T47D (cell line): ENCODE data around the gene MORF4L2.

Source experiments
- DNase-seq, 2 experiments: peaks; one replicate each; pipeline versions ENCODE4 v3.0.0 to v3.0.0-alpha.2; 2011 to 2012; ENCODE audit warnings: low read depth in 1 of 2, low spot score in 1 of 2
- JUND ChIP-seq: IDR thresholded peaks from 2 replicates; pipeline ENCODE4 v1.6.1; 2012; ENCODE audit warnings: low read depth
- in situ Hi-C: cut with HindIII; loops from 2 replicates; pipeline ENCODE4 v1.10.0; 2016; ENCODE audit warnings: low sequenced_read_pairs, low pct_unique_long_range_greater_than_20kb

Gene MORF4L2

DNA sequence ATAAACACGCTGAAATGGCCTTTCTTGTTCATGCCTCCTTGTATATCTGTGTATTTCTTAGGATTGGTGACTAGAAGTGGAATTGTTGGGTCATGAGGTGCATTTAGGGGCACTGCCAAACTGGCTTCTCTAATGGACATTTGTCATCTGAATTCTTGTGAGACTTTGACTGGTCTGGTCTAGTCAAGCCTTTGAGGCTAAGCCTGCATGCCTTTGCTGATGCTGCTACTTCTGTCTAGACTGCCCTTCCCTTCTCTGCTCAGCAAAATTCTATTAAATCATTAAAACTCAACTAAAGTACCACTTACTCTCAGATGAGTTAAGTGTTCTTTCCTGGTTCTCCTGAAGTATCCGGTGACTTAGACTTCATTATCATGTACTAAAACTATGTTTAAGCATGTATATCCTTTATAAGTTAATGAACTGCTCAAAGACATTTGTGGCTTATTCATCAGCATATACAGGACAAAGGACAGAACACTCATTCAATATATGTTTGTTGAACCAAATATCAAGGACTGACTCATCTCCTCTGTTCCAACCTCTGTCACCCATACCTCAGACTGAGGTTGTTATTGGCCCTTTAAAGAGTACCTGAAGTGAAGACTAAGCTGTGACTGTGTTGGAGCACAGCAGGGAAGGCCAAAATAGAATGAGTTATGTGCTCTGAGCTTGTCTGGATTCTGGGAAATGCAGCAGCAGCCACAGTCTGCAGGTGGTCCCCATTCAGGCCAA, 48.7 kb downstream of the MORF4L2 start:
- no peak for TF ChIP-seq JUND
- no peak for DNase-seq
- in situ Hi-C loops, result no loop called here

DNA sequence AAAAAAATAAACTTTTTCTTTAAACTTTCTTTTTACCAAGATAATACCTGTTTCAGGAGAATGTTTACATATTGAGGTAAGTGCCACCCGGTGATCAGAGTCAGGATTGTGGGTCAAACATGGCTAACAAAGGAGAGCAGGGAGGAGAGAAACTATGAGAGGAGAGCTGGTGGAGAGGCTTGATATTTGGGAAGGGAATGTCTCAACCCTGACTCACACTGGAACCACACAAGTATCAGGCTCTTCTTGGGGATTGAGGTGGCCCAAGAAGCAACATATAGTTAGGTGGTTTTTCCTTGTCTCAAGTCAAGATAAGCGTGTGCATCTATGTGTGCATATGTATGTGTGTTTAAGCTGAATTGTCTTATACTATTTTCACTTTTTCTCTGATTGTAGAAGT, 51.1 kb downstream of the MORF4L2 start:
- in situ Hi-C loops, result no loop called here
- TF ChIP-seq JUND, result no peak
- DNase-seq, result no peak

DNA sequence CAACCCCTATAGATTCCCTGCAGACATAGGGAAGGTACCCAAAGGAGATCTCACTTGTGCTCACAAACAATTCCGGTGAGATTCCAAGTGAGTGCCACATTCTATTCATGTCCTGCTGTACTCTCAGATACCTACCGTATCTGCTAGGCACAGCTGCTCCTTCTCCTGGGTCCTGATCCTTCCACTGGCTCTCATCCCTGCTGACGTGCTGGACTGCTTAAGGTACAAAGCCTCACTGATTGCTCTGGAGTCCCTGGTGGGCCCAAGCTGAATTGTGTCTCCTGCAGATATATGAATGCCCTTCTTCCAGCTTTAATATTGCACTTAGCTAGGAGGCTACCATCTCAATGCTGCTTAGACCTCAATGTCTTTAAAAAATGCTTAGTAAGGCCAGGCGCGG, 55.4 kb downstream of the MORF4L2 start:
- no peak for DNase-seq
- no peak for TF ChIP-seq JUND
- in situ Hi-C loops, result no loop called here

DNA sequence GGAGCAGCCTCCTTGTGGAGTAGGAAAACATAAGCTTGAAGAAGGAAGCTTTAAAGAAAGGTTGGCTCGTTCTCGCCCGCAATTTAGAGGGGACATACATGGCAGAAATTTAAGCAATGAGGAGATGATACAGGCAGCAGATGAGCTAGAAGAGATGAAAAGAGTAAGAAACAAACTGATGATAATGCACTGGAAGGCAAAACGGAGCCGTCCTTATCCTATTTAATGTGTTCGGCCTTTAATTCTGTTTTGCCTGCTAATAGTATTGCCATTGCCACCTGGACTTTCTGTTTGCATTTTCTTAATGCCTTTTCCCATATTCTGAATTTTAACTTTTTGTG, 56.4 kb downstream of the MORF4L2 start:
- TF ChIP-seq JUND, result no peak
- no peak for DNase-seq
- in situ Hi-C loops, result no loop called here

DNA sequence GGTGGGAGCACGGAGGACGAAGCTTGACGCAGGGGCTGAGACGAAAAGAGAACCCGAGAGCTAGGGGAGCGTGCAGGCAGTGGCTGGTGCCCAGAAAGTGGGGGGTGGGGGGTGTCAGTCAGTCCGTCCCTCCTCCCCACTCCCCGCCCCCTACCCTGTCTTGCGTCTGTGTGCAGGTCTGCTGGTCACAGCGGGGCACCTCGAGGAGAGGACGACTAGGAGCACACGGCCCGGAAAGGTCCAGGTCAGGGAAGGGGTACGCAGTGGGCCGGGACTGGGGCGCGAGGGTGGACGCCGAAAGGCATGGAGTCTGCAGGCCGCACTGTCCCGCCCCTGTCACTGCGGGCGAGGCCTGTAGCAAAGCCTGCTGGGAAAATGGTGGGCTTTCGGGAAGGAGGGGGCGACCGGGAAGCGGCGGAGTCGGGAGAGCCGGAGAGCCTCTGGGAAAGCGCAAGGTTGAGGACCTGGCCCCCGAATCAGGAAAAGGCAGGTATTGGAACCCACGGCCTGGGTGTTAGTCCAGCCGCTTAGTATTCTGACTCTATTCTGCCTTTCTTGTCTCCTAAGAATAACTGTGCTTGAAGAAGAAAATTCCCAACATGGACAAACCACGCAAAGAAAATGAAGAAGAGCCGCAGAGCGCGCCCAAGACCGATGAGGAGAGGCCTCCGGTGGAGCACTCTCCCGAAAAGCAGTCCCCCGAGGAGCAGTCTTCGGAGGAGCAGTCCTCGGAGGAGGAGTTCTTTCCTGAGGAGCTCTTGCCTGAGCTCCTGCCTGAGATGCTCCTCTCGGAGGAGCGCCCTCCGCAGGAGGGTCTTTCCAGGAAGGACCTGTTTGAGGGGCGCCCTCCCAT, 57.0 kb downstream of the MORF4L2 start:
- peak in 1 of 2 experiments; percentile 58 for DNase-seq
- in situ Hi-C loops, result no loop called here
- no peak for TF ChIP-seq JUND

DNA sequence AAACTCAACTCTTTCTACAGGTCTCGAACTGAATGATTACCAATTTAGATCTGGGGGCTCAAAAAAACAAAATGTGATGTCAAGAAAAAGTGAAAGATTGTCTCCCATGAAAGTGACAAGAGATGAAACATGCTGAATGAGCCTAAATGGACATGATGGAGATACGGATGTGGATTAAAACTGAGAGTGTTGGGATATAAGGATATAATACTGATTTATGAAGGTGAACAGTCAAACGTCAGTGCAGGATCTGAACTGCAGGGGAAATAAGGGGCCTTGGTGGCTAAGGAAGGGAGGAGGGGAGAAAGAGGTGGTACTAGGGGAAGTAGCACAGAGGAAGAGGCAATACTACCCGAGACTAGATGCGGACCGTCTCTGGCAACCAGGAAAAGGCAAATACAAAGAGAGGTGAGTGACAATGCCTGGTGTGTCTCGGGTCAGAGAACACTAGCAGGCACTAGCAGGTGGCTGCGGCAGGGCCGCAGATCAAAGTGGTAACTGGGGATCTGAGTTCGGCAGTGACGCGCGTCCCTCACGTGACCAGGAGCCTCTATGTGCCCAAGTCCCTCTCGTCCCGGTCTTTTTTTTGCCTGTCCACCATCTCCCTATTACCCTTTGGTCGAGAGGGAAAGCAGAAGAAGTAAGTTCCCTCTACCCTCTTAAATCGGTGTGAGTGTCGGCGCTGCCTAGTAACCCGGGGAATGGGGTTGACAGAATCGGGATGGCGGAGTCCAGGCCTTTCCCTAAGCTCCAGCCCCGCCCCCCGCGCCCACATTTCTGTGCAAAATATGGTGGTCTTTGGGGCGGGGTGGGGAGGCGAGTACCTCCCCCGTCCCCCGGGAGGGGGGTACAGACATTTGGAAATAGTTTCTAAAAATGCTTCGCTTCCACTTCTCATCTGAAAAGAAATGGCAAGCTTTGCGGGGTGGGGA, 57.8 kb downstream of the MORF4L2 start, which contains the start of gene TCEAL1:
TSS of gene TCEAL1 (plus strand) at position 590 of the 932 bp plus-strand sequence. CDS start 942 bp downstream, outside the sequence.
- in situ Hi-C loops, result no loop called here
- no peak for TF ChIP-seq JUND
- peak in 1 of 2 experiments; percentile 22 for DNase-seq

DNA sequence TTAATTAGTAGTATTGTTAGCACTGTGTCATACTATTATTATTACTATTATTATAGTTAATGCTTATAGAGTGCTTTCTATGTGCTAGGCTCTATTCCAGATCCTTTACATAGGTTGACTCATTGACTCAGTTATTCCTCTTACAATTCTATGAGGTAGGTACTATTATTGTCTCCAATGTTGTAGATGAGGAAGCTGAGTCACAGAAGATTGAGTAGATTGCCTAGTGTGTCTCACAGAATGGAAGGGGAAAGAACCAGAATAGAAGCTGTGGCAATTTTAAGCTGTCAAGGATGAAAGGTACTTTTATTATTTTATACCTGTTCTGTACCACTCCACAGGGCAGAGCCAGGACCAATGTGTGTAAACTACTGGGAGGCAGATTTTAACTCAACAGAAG, 59.6 kb downstream of the MORF4L2 start:
- in situ Hi-C loops, result no loop called here
- DNase-seq, result no peak
- no peak for TF ChIP-seq JUND
